Small intestine (tissue), 7 donors: ENCODE results near the gene TLNRD1. TPM values are rescaled to one million over a fixed set of nuclear protein-coding genes. Genes with fewer than 3 reads are reported as not detected.
"Not testable (repeated sequence)": the region's sequence is repeated elsewhere in the genome, so short reads cannot be mapped to it uniquely, and the experiment has no call there.

Source experiments
- DNase-seq, 2 donors: peaks; one replicate each; pipeline versions ENCODE4 v3.0.0 to v3.0.0-alpha.2; 2013
- FAIRE-seq: peaks from 2 replicates; lab custom pipeline; 2012; peaks lifted over from hg19 to GRCh38; lab: Jason Lieb, UNC
- H3K27ac ChIP-seq, 3 donors: one replicate each; pipeline ENCODE4 v1.5.1; 2013; ENCODE audit warnings: low read length in 2 of 3, mild to moderate bottlenecking in 2 of 3, control low read depth in 1 of 3, inconsistent platforms in 1 of 3, low read depth in 1 of 3, moderate library complexity in 1 of 3
- H3K27me3 ChIP-seq, 3 donors: one replicate each; pipeline ENCODE4 v1.6.1; 2013; ENCODE audit warnings: low read length in 3 of 3, inconsistent platforms in 1 of 3; ENCODE audit not compliant: control insufficient read depth in 3 of 3, insufficient read depth in 3 of 3
- H3K36me3 ChIP-seq, 3 donors: one replicate each; pipeline ENCODE4 v1.6.1; 2013; ENCODE audit warnings: low read length in 3 of 3, inconsistent platforms in 1 of 3, low read depth in 1 of 3, mild to moderate bottlenecking in 1 of 3, moderate library complexity in 1 of 3; ENCODE audit not compliant: control insufficient read depth in 3 of 3, insufficient read depth in 2 of 3
- H3K4me1 ChIP-seq, 3 donors: one replicate each; pipeline ENCODE4 v1.6.1; 2013; ENCODE audit warnings: low read length in 2 of 3, inconsistent platforms in 1 of 3, low read depth in 1 of 3, mild to moderate bottlenecking in 1 of 3, moderate library complexity in 1 of 3; ENCODE audit not compliant: control insufficient read depth in 3 of 3, insufficient read depth in 2 of 3
- H3K4me3 ChIP-seq, 3 donors: one replicate each; pipeline ENCODE4 v1.5.1; 2013; ENCODE audit warnings: low read length in 3 of 3, control low read depth in 1 of 3, inconsistent platforms in 1 of 3, low read depth in 1 of 3, mild to moderate bottlenecking in 1 of 3, moderate library complexity in 1 of 3
- H3K9me3 ChIP-seq, 2 donors: one replicate each; pipeline ENCODE4 v1.6.1; 2013; ENCODE audit warnings: low read depth in 1 of 2, low read length in 1 of 2; ENCODE audit not compliant: control insufficient read depth in 2 of 2, insufficient read depth in 1 of 2
- WGBS, 3 donors: extraction: QIAGEN DNeasy Blood & Tissue Kit; methylation state at CpG; one replicate each; pipeline ENCODE4 v1.1.7; 2013; 5-methylcytosine and 5-hydroxymethylcytosine counted together
- polyA plus RNA-seq, 4 donors: library from polyadenylated mRNA; stranded (reverse) in 3 of 4; unstranded in 1 of 4; fragments of 200-250 nt in 3 of 4; fragments of 120-200 nt in 1 of 4; gene quantifications; one replicate each; pipeline versions ENCODE4 v1.2.1 to v1.2.3, GENCODE V29; 2013
- donor health status: healthy with polysubstance abuse.
- donor health status: control.
- donor health status: control.
- donor health status: Bipolar disorder and iron deficiency.
- donor health status: healthy.

TLNRD1 gene
- polyA plus RNA-seq, 4 donors = 4.9 to 11.9 (median 6.9) TPM

- Histone ChIP-seq H3K4me1 (no peaks in the 10 kb centered on the region), H3K36me3 (peaks cover 0 to 23% (median 0%) of the 10 kb centered on the region in 3 donors), H3K9me3 (no peaks in the 10 kb centered on the region), H3K27ac (no peak overlapping the region), H3K27me3 (no peaks in the 10 kb centered on the region), H3K4me3 (no peak overlapping the region)
- 90 to 92% (median 90%) methylated on average over 2 of the region's 2 CpGs for WGBS, 3 donors
- DNase-seq (no peak), FAIRE-seq (no peak)
These were observed 42.7 kb upstream of the TLNRD1 start for GRCh38 chr15:80957976-80958375.

GRCh38 chr15:80958818-80959495 is 41.8 kb upstream of the TLNRD1 start:
- Histone ChIP-seq H3K27me3 (no peaks in the 10 kb centered on the region), H3K4me3 (no peak overlapping the region), H3K9me3 (no peaks in the 10 kb centered on the region), H3K4me1 (no peaks in the 10 kb centered on the region), H3K36me3 (peaks cover 0 to 19% (median 0%) of the 10 kb centered on the region in 3 donors), H3K27ac (no peak overlapping the region)
- WGBS, 3 donors = 96 to 98% (median 96%) methylated on average over 9 of the region's 9 CpGs
- no peak for FAIRE-seq
- no peak for DNase-seq

- FAIRE-seq, H3K9me3 ChIP-seq, DNase-seq, H3K4me1 ChIP-seq, H3K27me3 ChIP-seq, H3K4me3 ChIP-seq, H3K27ac ChIP-seq: not testable (repeated sequence)
- H3K36me3 ChIP-seq = peaks cover 0 to 15% (median 0%) of the 10 kb centered on the region in 3 donors
These were observed 35.3 kb upstream of the TLNRD1 start for GRCh38 chr15:80965454-80965853.

GRCh38 chr15:80966431-80967197 is 34.1 kb upstream of the TLNRD1 start:
- H3K27me3 ChIP-seq = no peaks in the 10 kb centered on the region
- no peak for FAIRE-seq
- DNase-seq = no peak
- H3K36me3 ChIP-seq = peaks cover 0 to 15% (median 0%) of the 10 kb centered on the region in 3 donors
- H3K4me1 ChIP-seq = no peaks in the 10 kb centered on the region
- no peaks in the 10 kb centered on the region for H3K9me3 ChIP-seq
- no peak overlapping the region for H3K27ac ChIP-seq
- no peak overlapping the region for H3K4me3 ChIP-seq
- WGBS, 3 donors = 92 to 96% (median 95%) methylated on average over 8 of the region's 8 CpGs

- WGBS, 3 donors = 87 to 95% (median 91%) methylated on average over 3 of the region's 3 CpGs
- FAIRE-seq (no peak), DNase-seq (no peak)
- Histone ChIP-seq H3K27me3 (no peaks in the 10 kb centered on the region), H3K27ac (no peak overlapping the region), H3K4me3 (no peak overlapping the region), H3K4me1 (no peaks in the 10 kb centered on the region), H3K9me3 (no peaks in the 10 kb centered on the region), H3K36me3 (peaks cover 0 to 15% (median 0%) of the 10 kb centered on the region in 3 donors)
These were observed 33.3 kb upstream of the TLNRD1 start for GRCh38 chr15:80967451-80967850.

- no peak for FAIRE-seq
- WGBS, 3 donors = 95 to 100% (median 98%) methylated on average over 4 of the region's 4 CpGs
These were observed 32.7 kb upstream of the TLNRD1 start for GRCh38 chr15:80967991-80968510.

GRCh38 chr15:80969316-80969715 is 31.4 kb upstream of the TLNRD1 start:
- no peak for FAIRE-seq
- 80 to 96% (median 90%) methylated on average over 7 of the region's 7 CpGs for WGBS, 3 donors
- Histone ChIP-seq H3K4me3 (no peak overlapping the region), H3K9me3 (no peaks in the 10 kb centered on the region), H3K27me3 (no peaks in the 10 kb centered on the region), H3K36me3 (peaks cover 0 to 20% (median 0%) of the 10 kb centered on the region in 3 donors), H3K4me1 (no peaks in the 10 kb centered on the region), H3K27ac (no peak overlapping the region)
- no peak for DNase-seq

More at GRCh38 chr15:80967991-80968510, 32.7 kb upstream of the TLNRD1 start:
- no peaks in the 10 kb centered on the region for H3K4me1 ChIP-seq
- H3K4me3 ChIP-seq = no peak overlapping the region
- no peaks in the 10 kb centered on the region for H3K27me3 ChIP-seq
- H3K9me3 ChIP-seq = no peaks in the 10 kb centered on the region
- H3K27ac ChIP-seq = no peak overlapping the region
- peaks cover 0 to 15% (median 0%) of the 10 kb centered on the region in 3 donors for H3K36me3 ChIP-seq
- no peak for DNase-seq

- Histone ChIP-seq H3K4me1 (no peaks in the 10 kb centered on the region), H3K4me3 (no peak overlapping the region), H3K36me3 (peaks cover 0 to 20% (median 0%) of the 10 kb centered on the region in 3 donors), H3K9me3 (no peaks in the 10 kb centered on the region), H3K27me3 (no peaks in the 10 kb centered on the region), H3K27ac (no peak overlapping the region)
- FAIRE-seq (no peak), DNase-seq (peak; percentile 63 to 74)
- 55 to 59% (median 56%) methylated on average over 12 of the region's 12 CpGs for WGBS, 3 donors
These were observed 30.6 kb upstream of the TLNRD1 start for GRCh38 chr15:80970018-80970657.
